ENCODE measurements around the gene ZBTB8OS.
"Not testable (repeated sequence)": the region's sequence is repeated elsewhere in the genome, so short reads cannot be mapped to it uniquely, and the experiment has no call there.

The ZBTB8OS gene

GRCh38 chr1:32650248-32650751 lies at the start of gene ZBTB8OS:
TSS of gene ZBTB8OS (minus strand) at chr1:32650550. CDS start at chr1:32650529, 21 bp downstream.
- peak; percentile 83 for DNase-seq (ENCODE audit: low read depth)

GRCh38 chr1:32696996-32697395 lies 46.6 kb upstream of the ZBTB8OS start:
- DNase-seq (ENCODE audit: low read depth): not testable (repeated sequence)

- DNase-seq (ENCODE audit: low read depth): no peak
These were observed 45.7 kb upstream of the ZBTB8OS start for GRCh38 chr1:32696041-32696440.

GRCh38 chr1:32695098-32695904 lies 45.0 kb upstream of the ZBTB8OS start:
- no peak for DNase-seq (ENCODE audit: low read depth)

GRCh38 chr1:32693455-32694174 lies 43.3 kb upstream of the ZBTB8OS start:
- DNase-seq (ENCODE audit: low read depth): no peak

GRCh38 chr1:32686387-32686786 lies 36.0 kb upstream of the ZBTB8OS start:
- no peak for DNase-seq (ENCODE audit: low read depth)

- DNase-seq (ENCODE audit: low read depth): no peak
These were observed 35.1 kb upstream of the ZBTB8OS start for GRCh38 chr1:32685498-32685897.

- peak; percentile 83 for DNase-seq (ENCODE audit: low read depth)
These were observed 33.9 kb upstream of the ZBTB8OS start for GRCh38 chr1:32684167-32684811.

- DNase-seq (ENCODE audit: low read depth): no peak
These were observed 33.0 kb upstream of the ZBTB8OS start for GRCh38 chr1:32683397-32683796.

GRCh38 chr1:32681999-32682398 lies 31.6 kb upstream of the ZBTB8OS start:
- no peak for DNase-seq (ENCODE audit: low read depth)

GRCh38 chr1:32681509-32681908 lies 31.2 kb upstream of the ZBTB8OS start:
- DNase-seq (ENCODE audit: low read depth): peak; percentile 64

GRCh38 chr1:32680642-32681041 lies 30.3 kb upstream of the ZBTB8OS start:
- no peak for DNase-seq (ENCODE audit: low read depth)

GRCh38 chr1:32679993-32680392 lies 29.6 kb upstream of the ZBTB8OS start:
- DNase-seq (ENCODE audit: low read depth): not testable (repeated sequence)

GRCh38 chr1:32676945-32677344 lies 26.6 kb upstream of the ZBTB8OS start:
- no peak for DNase-seq (ENCODE audit: low read depth)

GRCh38 chr1:32668716-32669115 lies 18.4 kb upstream of the ZBTB8OS start:
- DNase-seq (ENCODE audit: low read depth): not testable (repeated sequence)

GRCh38 chr1:32666901-32667566 lies 16.7 kb upstream of the ZBTB8OS start:
- DNase-seq (ENCODE audit: low read depth): no peak

- no peak for DNase-seq (ENCODE audit: low read depth)
These were observed 15.6 kb upstream of the ZBTB8OS start for GRCh38 chr1:32665915-32666314.

GRCh38 chr1:32659581-32659980 lies 9.2 kb upstream of the ZBTB8OS start:
- DNase-seq (ENCODE audit: low read depth): no peak

- DNase-seq (ENCODE audit: low read depth): no peak
These were observed 2.1 kb upstream of the ZBTB8OS start for GRCh38 chr1:32652244-32652962.

GRCh38 chr1:32651461-32652073 lies 1.2 kb upstream of the ZBTB8OS start:
- no peak for DNase-seq (ENCODE audit: low read depth)
